Hepatocyte (in vitro differentiated cells): ENCODE measurements around the gene PNPLA2. TPM values are rescaled to one million over a fixed set of nuclear protein-coding genes. Genes with fewer than 3 reads are reported as not detected.

Source experiments
- DNase-seq: peaks from one replicate; pipeline ENCODE4 v3.0.0-alpha.2; 2016; ENCODE audit warnings: low spot score
- H2AFZ ChIP-seq: fragments of 200-600 bp; sonication (generic); 2 replicates; pipeline ENCODE4 v1.6.0; 2016; ENCODE audit warnings: antibody characterized with exemption, mild to moderate bottlenecking
- H3K27ac ChIP-seq: fragments of 200-600 bp; sonication (generic); 2 replicates; pipeline ENCODE4 v1.5.1; 2016; ENCODE audit warnings: mild to moderate bottlenecking
- H3K27me3 ChIP-seq: fragments of 200-600 bp; sonication (generic); 2 replicates; pipeline ENCODE4 v1.6.1; 2016
- H3K36me3 ChIP-seq: fragments of 200-600 bp; sonication (generic); replicated peaks from 2 replicates; pipeline ENCODE4 v1.5.1; 2016; ENCODE audit warnings: low read depth; ENCODE audit not compliant: insufficient read depth
- H3K4me1 ChIP-seq: fragments of 200-600 bp; sonication (generic); 2 replicates; pipeline ENCODE4 v1.5.1; 2016; ENCODE audit warnings: mild to moderate bottlenecking, moderate library complexity; ENCODE audit not compliant: insufficient read depth
- H3K4me2 ChIP-seq: fragments of 200-600 bp; sonication (generic); 2 replicates; pipeline ENCODE4 v1.6.0; 2016
- H3K4me3 ChIP-seq: fragments of 200-600 bp; sonication (generic); 2 replicates; pipeline ENCODE4 v1.5.1; 2016; ENCODE audit warnings: mild to moderate bottlenecking
- H3K79me2 ChIP-seq: fragments of 200-600 bp; sonication (generic); 2 replicates; pipeline ENCODE4 v1.6.0; 2017; ENCODE audit warnings: mild to moderate bottlenecking
- H3K9me2 ChIP-seq: fragments of 200-600 bp; sonication (generic); replicated peaks from 2 replicates; pipeline ENCODE4 v1.6.0; 2017; ENCODE audit warnings: mild to moderate bottlenecking; ENCODE audit not compliant: insufficient read depth
- H3K9me3 ChIP-seq: fragments of 200-600 bp; sonication (generic); 2 replicates; pipeline ENCODE4 v1.5.1; 2016; ENCODE audit warnings: low read depth, mild to moderate bottlenecking
- H4K20me1 ChIP-seq: fragments of 200-600 bp; sonication (generic); 2 replicates; pipeline ENCODE4 v1.6.0; 2016; ENCODE audit warnings: mild to moderate bottlenecking; ENCODE audit not compliant: insufficient read depth, poor library complexity, severe bottlenecking
- EZH2 ChIP-seq: fragments of 200-600 bp; sonication (generic); IDR thresholded peaks from 2 replicates; pipeline ENCODE4 v1.6.1; 2016; ENCODE audit warnings: antibody characterized with exemption, mild to moderate bottlenecking, borderline replicate concordance
- EZH2phosphoT487 ChIP-seq: fragments of 200-600 bp; sonication (generic); IDR thresholded peaks from one replicate; pipeline ENCODE4 v1.6.1; 2018; ENCODE audit warnings: antibody characterized with exemption, mild to moderate bottlenecking, low read depth, moderate library complexity; ENCODE audit not compliant: unreplicated experiment, severe bottlenecking
- WGBS: methylation state at CpG from one replicate; pipeline ENCODE4 v1.1.6; 2016; ENCODE audit warnings: low lambda C conversion rate; ENCODE audit errors: missing lambda C conversion rate; 5-methylcytosine and 5-hydroxymethylcytosine counted together
- polyA plus RNA-seq: library from polyadenylated mRNA; unstranded; fragments of >200 nt; fragmentation: Nextera tagmentation; extraction: Ambion mirVana; gene quantifications from 2 replicates; pipeline ENCODE4 v1.2.1, GENCODE V29; 2016
- total RNA-seq: library from RNA; depleted of rRNA; stranded (reverse); fragments of >200 nt; gene quantifications from 2 replicates; pipeline ENCODE4 v1.2.3, GENCODE V29; 2014
- TF ChIP-seq, protein P1 (sequence below): fragments of 200-600 bp; sonication (generic); IDR thresholded peaks from 2 replicates; pipeline ENCODE4 v1.5.1; 2016; ENCODE audit warnings: antibody characterized with exemption, mild to moderate bottlenecking; ENCODE audit not compliant: poor library complexity

The PNPLA2 gene
- total and polyA plus RNA-seq, 2 experiments from 2014 or later: 12.9 to 50.0 TPM

DNA sequence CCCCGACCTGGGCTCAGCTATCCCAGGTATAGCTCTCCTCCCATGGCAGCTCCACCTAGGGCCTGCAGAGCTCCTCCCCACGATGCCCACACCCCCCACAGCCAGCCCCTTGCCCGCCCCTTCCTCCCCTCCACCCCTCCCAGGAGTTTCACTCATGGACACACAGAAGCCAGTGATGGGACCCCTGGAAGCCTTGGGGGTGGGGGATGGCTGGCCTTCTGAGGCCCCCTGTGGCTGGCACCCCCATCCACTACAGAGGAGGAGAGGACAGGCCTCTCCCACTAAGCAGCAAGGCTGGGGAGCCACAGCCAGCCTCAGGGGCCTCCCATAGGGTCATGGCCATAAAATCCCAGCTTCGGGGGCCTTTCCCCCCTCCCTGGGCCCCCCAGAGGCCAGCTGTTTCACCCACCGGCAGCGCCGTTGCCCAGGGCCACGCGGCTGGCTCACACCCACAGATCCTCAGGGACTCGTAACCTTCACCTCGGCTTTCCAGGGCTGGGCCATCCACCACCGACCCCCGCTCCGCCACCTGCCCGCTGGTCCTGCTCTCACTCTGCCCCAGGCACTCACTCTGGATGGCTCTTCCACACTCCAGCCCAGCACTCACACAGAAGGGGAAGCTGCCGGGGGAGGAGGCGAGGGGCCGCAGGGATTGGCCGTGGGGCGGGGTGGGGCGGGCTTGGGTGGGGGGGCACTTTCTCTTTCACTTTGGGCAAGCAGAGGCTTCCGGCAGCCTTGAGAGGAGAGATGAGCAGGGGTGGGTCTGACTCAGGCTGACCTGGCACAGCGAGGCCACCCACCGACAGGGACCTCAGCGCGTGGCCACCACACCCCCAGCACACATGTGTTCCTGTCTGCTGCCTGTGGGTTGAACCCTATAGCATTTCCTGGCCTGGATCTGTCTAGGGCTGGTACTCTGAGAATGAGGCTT is 22.8 kb upstream of the PNPLA2 start:
- Histone ChIP-seq H3K9me3 (no peaks in the 10 kb centered on the region), H3K79me2 (peaks cover 6% of the 10 kb centered on the region), H4K20me1 (no peaks in the 10 kb centered on the region), H2AFZ (no peak overlapping the region), H3K4me1 (peaks cover 23% of the 10 kb centered on the region), H3K4me3 (peak overlapping the region; percentile 20), H3K4me2 (peak overlapping the region; percentile 90), H3K9me2 (no peaks in the 10 kb centered on the region), H3K27me3 (no peaks in the 10 kb centered on the region), H3K36me3 (no peaks in the 10 kb centered on the region), H3K27ac (peak overlapping the region; percentile 98)
- peak; percentile 83 for DNase-seq
- 27% methylated on average over 18 of the region's 26 CpGs for WGBS
- no peak for TF ChIP-seq EZH2phosphoT487
- TF ChIP-seq, protein P1, sequence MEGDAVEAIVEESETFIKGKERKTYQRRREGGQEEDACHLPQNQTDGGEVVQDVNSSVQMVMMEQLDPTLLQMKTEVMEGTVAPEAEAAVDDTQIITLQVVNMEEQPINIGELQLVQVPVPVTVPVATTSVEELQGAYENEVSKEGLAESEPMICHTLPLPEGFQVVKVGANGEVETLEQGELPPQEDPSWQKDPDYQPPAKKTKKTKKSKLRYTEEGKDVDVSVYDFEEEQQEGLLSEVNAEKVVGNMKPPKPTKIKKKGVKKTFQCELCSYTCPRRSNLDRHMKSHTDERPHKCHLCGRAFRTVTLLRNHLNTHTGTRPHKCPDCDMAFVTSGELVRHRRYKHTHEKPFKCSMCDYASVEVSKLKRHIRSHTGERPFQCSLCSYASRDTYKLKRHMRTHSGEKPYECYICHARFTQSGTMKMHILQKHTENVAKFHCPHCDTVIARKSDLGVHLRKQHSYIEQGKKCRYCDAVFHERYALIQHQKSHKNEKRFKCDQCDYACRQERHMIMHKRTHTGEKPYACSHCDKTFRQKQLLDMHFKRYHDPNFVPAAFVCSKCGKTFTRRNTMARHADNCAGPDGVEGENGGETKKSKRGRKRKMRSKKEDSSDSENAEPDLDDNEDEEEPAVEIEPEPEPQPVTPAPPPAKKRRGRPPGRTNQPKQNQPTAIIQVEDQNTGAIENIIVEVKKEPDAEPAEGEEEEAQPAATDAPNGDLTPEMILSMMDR: no peak
- TF ChIP-seq EZH2: no peak

DNA sequence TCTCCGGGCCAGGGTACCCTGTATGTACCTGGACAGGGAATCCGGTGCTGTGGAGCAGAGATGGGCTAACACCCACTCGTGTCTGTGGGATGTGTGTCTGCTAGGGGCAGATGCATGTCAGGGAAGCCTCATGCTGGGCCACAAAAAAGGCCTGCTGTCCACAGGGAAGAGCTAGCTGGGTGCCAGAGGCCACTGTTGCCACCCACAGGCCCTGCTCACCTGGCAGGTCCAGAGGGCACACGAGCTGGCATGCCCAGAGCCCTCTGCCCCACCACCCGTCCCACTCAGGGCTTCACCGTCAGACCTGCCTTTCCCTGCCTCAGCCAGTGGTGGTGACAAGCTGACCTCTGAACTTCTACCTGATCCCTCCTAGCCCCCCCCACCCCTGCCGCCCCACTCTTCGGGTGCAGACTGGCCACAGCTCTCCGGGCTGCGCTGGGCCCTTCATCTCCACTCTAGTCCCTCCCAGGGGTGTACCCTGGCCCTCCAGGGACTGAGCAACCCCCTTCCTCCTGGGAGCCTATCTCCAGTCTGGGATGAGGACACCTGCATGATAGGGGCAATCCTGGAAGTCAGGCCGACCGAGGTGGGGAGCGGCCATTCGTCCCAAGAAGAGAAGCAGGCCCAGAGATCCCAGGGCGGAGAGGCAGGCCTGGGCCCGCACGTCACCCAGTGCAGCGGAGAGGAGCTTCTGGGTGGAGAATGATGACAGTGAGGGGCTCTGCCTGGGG is 22.0 kb upstream of the PNPLA2 start:
- Histone ChIP-seq H3K4me2 (peak overlapping the region; percentile 90), H3K27me3 (no peaks in the 10 kb centered on the region), H4K20me1 (no peaks in the 10 kb centered on the region), H3K27ac (peak overlapping the region; percentile 98), H3K36me3 (no peaks in the 10 kb centered on the region), H3K9me3 (no peaks in the 10 kb centered on the region), H3K4me1 (peaks cover 23% of the 10 kb centered on the region), H3K4me3 (peak overlapping the region; percentile 17), H3K9me2 (no peaks in the 10 kb centered on the region), H3K79me2 (peaks cover 6% of the 10 kb centered on the region), H2AFZ (no peak overlapping the region)
- no peak for DNase-seq
- TF ChIP-seq, protein P1: no peak
- no peak for TF ChIP-seq EZH2phosphoT487
- TF ChIP-seq EZH2: no peak
- WGBS: 35% methylated on average over 17 of the region's 18 CpGs

DNA sequence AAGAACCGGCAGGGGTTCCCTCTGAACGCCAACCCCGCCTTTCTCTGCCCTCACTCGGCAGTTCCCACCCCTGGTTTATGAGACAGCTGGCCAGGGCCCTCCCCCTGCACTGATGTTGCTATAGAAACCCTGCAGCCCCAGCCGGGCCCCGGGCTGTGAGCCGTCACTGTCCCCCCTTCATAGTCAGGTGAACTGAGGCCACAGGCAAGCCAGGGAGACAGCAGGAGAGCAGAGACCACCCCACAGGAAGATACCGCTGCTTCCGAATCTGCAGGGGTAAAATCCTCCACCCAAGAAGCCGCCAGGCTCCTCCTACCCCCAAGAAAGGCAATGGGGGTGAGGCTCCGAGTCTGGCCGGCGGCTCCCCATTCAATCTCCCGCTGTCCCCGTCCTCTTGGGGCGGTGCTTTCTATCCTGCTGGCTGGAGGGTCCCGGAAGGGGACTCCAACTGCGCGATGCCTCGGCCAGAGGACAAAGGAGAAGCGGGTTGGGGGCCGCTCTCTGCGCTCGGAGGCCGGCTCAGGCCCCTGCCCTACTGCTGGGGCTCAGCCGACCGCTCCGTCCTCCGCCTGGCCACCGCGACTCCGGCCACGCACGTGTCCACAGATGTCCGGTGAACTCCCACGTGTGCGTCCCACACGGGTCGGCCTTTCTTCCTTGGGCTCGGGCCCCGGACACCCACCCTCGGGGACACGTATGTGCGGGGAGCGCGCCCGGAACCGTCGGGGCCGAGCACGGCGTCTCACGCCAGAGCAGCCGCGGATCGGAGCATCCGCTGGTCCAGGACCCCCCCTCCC is 21.2 kb upstream of the PNPLA2 start:
- Histone ChIP-seq H4K20me1 (no peaks in the 10 kb centered on the region), H3K79me2 (peaks cover 6% of the 10 kb centered on the region), H3K4me1 (peaks cover 23% of the 10 kb centered on the region), H3K27me3 (no peaks in the 10 kb centered on the region), H3K4me3 (peak overlapping the region; percentile 59), H3K4me2 (peak overlapping the region; percentile 90), H2AFZ (peak overlapping the region; percentile 46), H3K9me3 (no peaks in the 10 kb centered on the region), H3K36me3 (no peaks in the 10 kb centered on the region), H3K27ac (peak overlapping the region; percentile 98), H3K9me2 (no peaks in the 10 kb centered on the region)
- under 1% methylated on average over 50 of the region's 57 CpGs for WGBS
- DNase-seq: peak; percentile 94
- no peak for TF ChIP-seq EZH2phosphoT487
